ENCODE data around the gene BTNL3.

BTNL3 gene, protein sequence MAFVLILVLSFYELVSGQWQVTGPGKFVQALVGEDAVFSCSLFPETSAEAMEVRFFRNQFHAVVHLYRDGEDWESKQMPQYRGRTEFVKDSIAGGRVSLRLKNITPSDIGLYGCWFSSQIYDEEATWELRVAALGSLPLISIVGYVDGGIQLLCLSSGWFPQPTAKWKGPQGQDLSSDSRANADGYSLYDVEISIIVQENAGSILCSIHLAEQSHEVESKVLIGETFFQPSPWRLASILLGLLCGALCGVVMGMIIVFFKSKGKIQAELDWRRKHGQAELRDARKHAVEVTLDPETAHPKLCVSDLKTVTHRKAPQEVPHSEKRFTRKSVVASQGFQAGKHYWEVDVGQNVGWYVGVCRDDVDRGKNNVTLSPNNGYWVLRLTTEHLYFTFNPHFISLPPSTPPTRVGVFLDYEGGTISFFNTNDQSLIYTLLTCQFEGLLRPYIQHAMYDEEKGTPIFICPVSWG

GRCh38 chr5:180988592-180988991 is at the start of gene BTNL3:
Gene BTNL3 (plus strand): TSS chr5:180988846. CDS start chr5:180989029, 183 bp downstream.
- no peak for DNase-seq (ENCODE audit: extremely low spot score)
- POLR2A ChIA-PET, result no interaction called here
- CTCF ChIA-PET, result no interaction called here
- TF ChIP-seq, protein P1, sequence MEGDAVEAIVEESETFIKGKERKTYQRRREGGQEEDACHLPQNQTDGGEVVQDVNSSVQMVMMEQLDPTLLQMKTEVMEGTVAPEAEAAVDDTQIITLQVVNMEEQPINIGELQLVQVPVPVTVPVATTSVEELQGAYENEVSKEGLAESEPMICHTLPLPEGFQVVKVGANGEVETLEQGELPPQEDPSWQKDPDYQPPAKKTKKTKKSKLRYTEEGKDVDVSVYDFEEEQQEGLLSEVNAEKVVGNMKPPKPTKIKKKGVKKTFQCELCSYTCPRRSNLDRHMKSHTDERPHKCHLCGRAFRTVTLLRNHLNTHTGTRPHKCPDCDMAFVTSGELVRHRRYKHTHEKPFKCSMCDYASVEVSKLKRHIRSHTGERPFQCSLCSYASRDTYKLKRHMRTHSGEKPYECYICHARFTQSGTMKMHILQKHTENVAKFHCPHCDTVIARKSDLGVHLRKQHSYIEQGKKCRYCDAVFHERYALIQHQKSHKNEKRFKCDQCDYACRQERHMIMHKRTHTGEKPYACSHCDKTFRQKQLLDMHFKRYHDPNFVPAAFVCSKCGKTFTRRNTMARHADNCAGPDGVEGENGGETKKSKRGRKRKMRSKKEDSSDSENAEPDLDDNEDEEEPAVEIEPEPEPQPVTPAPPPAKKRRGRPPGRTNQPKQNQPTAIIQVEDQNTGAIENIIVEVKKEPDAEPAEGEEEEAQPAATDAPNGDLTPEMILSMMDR (IDR thresholded peaks at IDR 0.05; ENCODE audit: control extremely low read depth, extremely low read depth, low read depth, missing control alignments), result no peak

DNA sequence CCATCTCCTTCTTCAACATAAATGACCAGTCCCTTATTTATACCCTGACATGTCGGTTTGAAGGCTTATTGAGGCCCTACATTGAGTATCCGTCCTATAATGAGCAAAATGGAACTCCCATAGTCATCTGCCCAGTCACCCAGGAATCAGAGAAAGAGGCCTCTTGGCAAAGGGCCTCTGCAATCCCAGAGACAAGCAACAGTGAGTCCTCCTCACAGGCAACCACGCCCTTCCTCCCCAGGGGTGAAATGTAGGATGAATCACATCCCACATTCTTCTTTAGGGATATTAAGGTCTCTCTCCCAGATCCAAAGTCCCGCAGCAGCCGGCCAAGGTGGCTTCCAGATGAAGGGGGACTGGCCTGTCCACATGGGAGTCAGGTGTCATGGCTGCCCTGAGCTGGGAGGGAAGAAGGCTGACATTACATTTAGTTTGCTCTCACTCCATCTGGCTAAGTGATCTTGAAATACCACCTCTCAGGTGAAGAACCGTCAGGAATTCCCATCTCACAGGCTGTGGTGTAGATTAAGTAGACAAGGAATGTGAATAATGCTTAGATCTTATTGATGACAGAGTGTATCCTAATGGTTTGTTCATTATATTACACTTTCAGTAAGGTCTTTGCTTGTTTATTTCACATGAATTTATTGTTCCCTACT is 38.2 kb upstream of the BTNL3 start:
- no peak for DNase-seq (ENCODE audit: extremely low spot score)
- ChIA-PET POLR2A (no interaction called here), CTCF (no interaction called here)
- TF ChIP-seq, protein P1 (IDR thresholded peaks at IDR 0.05; ENCODE audit: control extremely low read depth, extremely low read depth, low read depth, missing control alignments), result no peak

DNA sequence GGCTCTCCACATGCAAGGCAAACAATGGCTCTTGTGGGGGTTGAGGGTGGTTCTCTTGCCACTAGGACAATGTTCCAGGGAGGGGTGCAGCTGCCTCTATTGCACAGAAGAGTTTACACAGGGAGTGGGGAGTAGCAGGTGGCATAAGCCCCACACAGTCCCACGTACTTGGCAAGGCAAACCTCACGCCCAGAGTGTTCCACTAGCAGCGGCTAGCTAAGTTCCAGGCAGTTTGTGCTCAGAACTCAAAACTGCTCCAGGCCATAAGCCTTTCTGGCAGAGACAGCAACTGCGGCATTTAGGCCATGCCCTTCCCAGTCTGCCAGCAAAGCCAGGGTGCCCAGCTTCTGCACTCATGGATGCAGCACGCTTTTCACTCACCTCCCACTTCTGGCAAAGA is 29.0 kb upstream of the BTNL3 start:
- ChIA-PET CTCF (no interaction called here), POLR2A (no interaction called here)
- DNase-seq (ENCODE audit: extremely low spot score), result no peak
- TF ChIP-seq, protein P1 (IDR thresholded peaks at IDR 0.05; ENCODE audit: control extremely low read depth, extremely low read depth, low read depth, missing control alignments), result no peak

GRCh38 chr5:180960209-180960608 is 28.4 kb upstream of the BTNL3 start:
- ChIA-PET CTCF (no interaction called here), POLR2A (no interaction called here)
- DNase-seq (ENCODE audit: extremely low spot score), result no peak
- TF ChIP-seq, protein P1 (IDR thresholded peaks at IDR 0.05; ENCODE audit: control extremely low read depth, extremely low read depth, low read depth, missing control alignments), result no peak

- TF ChIP-seq, protein P1 (IDR thresholded peaks at IDR 0.05; ENCODE audit: control extremely low read depth, extremely low read depth, low read depth, missing control alignments), result no peak
- POLR2A ChIA-PET, result no interaction called here
- CTCF ChIA-PET, result no interaction called here
- DNase-seq (ENCODE audit: extremely low spot score), result no peak
Observed at GRCh38 chr5:180969406-180969805, 19.2 kb upstream of the BTNL3 start.

- ChIA-PET CTCF (no interaction called here), POLR2A (no interaction called here)
- DNase-seq (ENCODE audit: extremely low spot score), result no peak
- TF ChIP-seq, protein P1 (IDR thresholded peaks at IDR 0.05; ENCODE audit: control extremely low read depth, extremely low read depth, low read depth, missing control alignments), result no peak
Observed at GRCh38 chr5:180970336-180970735, 18.3 kb upstream of the BTNL3 start.
